IMR-90 (cell line): ENCODE measurements around the gene GABRR1. TPM values are rescaled to one million over a fixed set of nuclear protein-coding genes. Genes with fewer than 3 reads are reported as not detected.
A peak's percentile ranks its signal among the peaks of the same experiment; 100 is the strongest.

Experiments
- ATAC-seq: fragments of 200-7000 bp; cut with Tn5 transposase; 2 replicates; pipeline ENCODE4 v1.9.1; 2020; ENCODE audit warnings: low read depth, mild to moderate bottlenecking, moderate library complexity
- BruUV-seq: library from RNA; stranded (reverse); fragments of 400-500 nt; replicated peaks from 2 replicates; lab custom pipeline; 2021; lab: Mats Ljungman, UMichigan
- CTCF ChIA-PET: fragments of 300-600 bp; formaldehyde crosslinking; extraction: SDS; loops from one replicate; lab custom pipeline; 2021; ENCODE audit warnings: antibody characterized with exemption; lab: Yijun Ruan, JAX
- POLR2A ChIA-PET: fragments of 300-600 bp; sonication (Branson Sonifier 250); formaldehyde crosslinking; loops from one replicate; lab custom pipeline; 2022; ENCODE audit warnings: antibody characterized with exemption; ENCODE audit not compliant: unreplicated experiment; lab: Charles Lee
- DNase-seq: peaks from one replicate; pipeline ENCODE4 v3.0.0; 2013
- H2AFZ ChIP-seq: replicated peaks from 2 replicates; pipeline ENCODE3; 2013; ENCODE audit warnings: low read length, mild to moderate bottlenecking; ENCODE audit not compliant: poor library complexity
- H2AK5ac ChIP-seq: 2 replicates; pipeline ENCODE4 v1.6.1; 2013; ENCODE audit warnings: low read depth, low read length, inconsistent platforms
- H2AK9ac ChIP-seq: replicated peaks from 2 replicates; pipeline ENCODE3; 2013; ENCODE audit warnings: mild to moderate bottlenecking, low read depth, low read length, moderate library complexity; ENCODE audit not compliant: poor library complexity
- H2BK120ac ChIP-seq: 2 replicates; pipeline ENCODE4 v1.6.1; 2013; ENCODE audit warnings: low read depth, low read length, inconsistent platforms
- H2BK15ac ChIP-seq: 3 replicates; pipeline ENCODE4 v1.6.1; 2013; ENCODE audit warnings: low read depth, low read length, inconsistent platforms
- H2BK20ac ChIP-seq: 2 replicates; pipeline ENCODE4 v1.6.1; 2013; ENCODE audit warnings: low read depth, mild to moderate bottlenecking, inconsistent platforms, low read length, moderate library complexity
- H2BK5ac ChIP-seq: 2 replicates; pipeline ENCODE4 v1.6.1; 2013; ENCODE audit warnings: mild to moderate bottlenecking, low read depth, low read length, inconsistent platforms; ENCODE audit not compliant: poor library complexity, severe bottlenecking
- H3K14ac ChIP-seq: replicated peaks from 2 replicates; pipeline ENCODE4 v1.6.1; 2013; ENCODE audit warnings: low read depth, low read length, inconsistent platforms
- H3K18ac ChIP-seq: 2 replicates; pipeline ENCODE4 v1.6.1; 2013; ENCODE audit warnings: low read depth, low read length, control low read depth
- H3K23ac ChIP-seq: 2 replicates; pipeline ENCODE4 v1.6.1; 2013; ENCODE audit warnings: low read depth, low read length, inconsistent platforms
- H3K27ac ChIP-seq: 2 replicates; pipeline ENCODE4 v1.5.1; 2013; ENCODE audit warnings: mild to moderate bottlenecking, control low read depth, low read length; ENCODE audit not compliant: insufficient read depth
- H3K27me3 ChIP-seq: 2 replicates; pipeline ENCODE4 v1.6.1; 2013; ENCODE audit warnings: low read length; ENCODE audit not compliant: control insufficient read depth, insufficient read depth
- H3K36me3 ChIP-seq: 2 replicates; pipeline ENCODE4 v1.6.1; 2013; ENCODE audit warnings: low read length, mixed read lengths; ENCODE audit not compliant: control insufficient read depth, insufficient read depth
- H3K4ac ChIP-seq: 2 replicates; pipeline ENCODE4 v1.6.1; 2013; ENCODE audit warnings: low read depth, low read length, inconsistent platforms
- H3K4me1 ChIP-seq: 2 replicates; pipeline ENCODE4 v1.6.1; 2013; ENCODE audit warnings: low read length, mixed read lengths; ENCODE audit not compliant: control insufficient read depth, insufficient read depth
- H3K4me2 ChIP-seq: 2 replicates; pipeline ENCODE4 v1.6.1; 2013; ENCODE audit warnings: low read depth, mild to moderate bottlenecking, control low read depth, low read length, moderate library complexity
- H3K4me3 ChIP-seq: 2 replicates; pipeline ENCODE4 v1.5.1; 2013; ENCODE audit warnings: low read depth, mild to moderate bottlenecking, control low read depth, low read length, moderate library complexity; ENCODE audit not compliant: insufficient read depth
- H3K56ac ChIP-seq: 2 replicates; pipeline ENCODE4 v1.6.1; 2013; ENCODE audit warnings: low read length, inconsistent platforms; ENCODE audit not compliant: insufficient read depth; ENCODE audit errors: extremely low read depth
- H3K79me1 ChIP-seq, 2 experiments: 2 replicates each; pipeline ENCODE4 v1.6.1; 2013; ENCODE audit warnings: low read length in 2 of 2, inconsistent platforms in 1 of 2, low read depth in 1 of 2
- H3K9ac ChIP-seq: 2 replicates; pipeline ENCODE4 v1.6.1; 2013; ENCODE audit warnings: low read depth, low read length, control low read depth
- H3K9me1 ChIP-seq: 2 replicates; pipeline ENCODE4 v1.6.1; 2013; ENCODE audit warnings: low read length, inconsistent platforms; ENCODE audit not compliant: insufficient read depth
- H3K9me3 ChIP-seq: 2 replicates; pipeline ENCODE4 v1.6.1; 2013; ENCODE audit warnings: low read length; ENCODE audit not compliant: control insufficient read depth, insufficient read depth
- H4K20me1 ChIP-seq: 2 replicates; pipeline ENCODE4 v1.6.1; 2013; ENCODE audit warnings: low read length, inconsistent platforms; ENCODE audit not compliant: insufficient read depth
- H4K5ac ChIP-seq: 2 replicates; pipeline ENCODE4 v1.6.1; 2013; ENCODE audit warnings: mild to moderate bottlenecking, low read depth, low read length, control low read depth
- H4K8ac ChIP-seq, 2 experiments: 2 replicates each; pipeline ENCODE4 v1.6.1; 2013; ENCODE audit warnings: low read depth in 2 of 2, low read length in 2 of 2, control low read depth in 1 of 2, inconsistent platforms in 1 of 2
- H4K91ac ChIP-seq: 2 replicates; pipeline ENCODE4 v1.6.1; 2013; ENCODE audit warnings: low read depth, low read length, inconsistent platforms; ENCODE audit not compliant: insufficient read depth
- MAZ ChIP-seq: IDR thresholded peaks from 2 replicates; pipeline ENCODE4 v1.6.1; 2012; ENCODE audit warnings: low read depth, mild to moderate bottlenecking, low read length, improper control_type of control experiment, moderate library complexity, borderline replicate concordance
- RCOR1 ChIP-seq: IDR thresholded peaks from 2 replicates; pipeline ENCODE4 v1.6.1; 2012; ENCODE audit warnings: mild to moderate bottlenecking, low read length, improper control_type of control experiment; ENCODE audit not compliant: insufficient replicate concordance
- WGBS, 2 experiments: methylation state at CpG; one replicate each; pipeline versions ENCODE4 v1.1.5 to v1.1.7; 2013; ENCODE audit warnings: missing lambda C conversion rate in 2 of 2; ENCODE audit not compliant: insufficient read length in 1 of 2; ENCODE audit errors: extremely low coverage in 2 of 2; 5-methylcytosine and 5-hydroxymethylcytosine counted together
- dilution Hi-C: fragments of 300-500 bp; cut with HindIII; formaldehyde crosslinking; loops from one replicate; pipeline ENCODE4 v1.14.3; 2018; ENCODE audit warnings: low sequenced_read_pairs; ENCODE audit not compliant: unreplicated experiment
- in situ Hi-C: fragments of 300-500 bp; cut with MboI; formaldehyde crosslinking; loops from 3 replicates; pipeline ENCODE4 v1.14.3; 2019; ENCODE audit warnings: low sequenced_read_pairs, inconsistent platforms, mixed read lengths
- intact Hi-C: fragments of 100-400 bp; cut with micrococcal nuclease; formaldehyde crosslinking; loops from 2 replicates; pipeline ENCODE4 v1.10.0; 2022
- polyA plus RNA-seq, 3 experiments: library from polyadenylated mRNA; depleted of rRNA; stranded (reverse); fragments of >200 nt; gene quantifications; 2 replicates each; pipeline ENCODE4 v1.2.3, GENCODE V29; 2012; ENCODE audit warnings: low replicate concordance in 1 of 3
- total RNA-seq: library from RNA; depleted of rRNA; stranded (reverse); fragments of >200 nt; gene quantifications from 2 replicates; pipeline ENCODE4 v1.2.3, GENCODE V29; 2012

GABRR1 gene
- total and polyA plus RNA-seq, 2 of the 4 experiments (the other 2 are of a cell fraction), result not detected

DNA sequence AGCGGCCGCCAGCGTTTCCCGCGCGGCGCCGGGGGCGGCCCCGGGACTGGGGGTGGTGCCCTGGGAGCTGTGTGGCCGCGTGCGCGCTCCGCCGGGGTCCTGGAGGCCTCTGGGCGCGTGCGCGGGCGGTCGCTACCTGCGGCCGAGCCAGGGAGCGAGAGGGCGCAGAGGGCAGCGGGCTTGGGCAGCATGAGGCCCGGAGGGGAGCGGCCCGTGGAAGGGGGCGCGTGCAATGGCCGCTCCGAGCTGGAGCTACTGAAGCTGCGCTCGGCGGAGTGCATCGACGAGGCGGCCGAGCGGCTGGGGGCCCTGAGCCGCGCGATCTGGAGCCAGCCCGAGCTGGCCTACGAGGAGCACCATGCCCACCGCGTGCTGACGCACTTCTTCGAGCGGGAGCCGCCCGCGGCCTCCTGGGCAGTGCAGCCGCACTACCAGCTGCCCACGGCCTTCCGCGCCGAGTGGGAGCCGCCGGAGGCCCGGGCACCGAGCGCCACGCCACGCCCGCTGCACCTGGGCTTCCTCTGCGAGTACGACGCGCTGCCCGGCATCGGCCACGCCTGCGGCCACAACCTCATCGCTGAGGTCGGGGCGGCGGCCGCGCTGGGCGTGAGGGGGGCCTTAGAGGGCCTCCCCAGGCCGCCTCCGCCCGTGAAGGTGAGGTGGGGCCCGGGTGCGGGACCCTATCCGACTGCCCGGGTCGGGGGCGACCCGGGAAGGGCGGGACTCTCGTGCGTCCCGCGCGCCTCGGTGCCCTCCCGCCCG, 71.0 kb downstream of the GABRR1 start, which contains the start of gene PM20D2:
Gene PM20D2 (plus strand): TSS at position 100 of the 762 bp plus-strand sequence. CDS start 90 bp downstream, at position 190.
- WGBS, 2 experiments, result 0% methylated on average over 51 of the region's 102 CpGs; no CpG with 5 or more reads in 1 of the 2 experiments
- peak within 1 kb of the TSS; percentile 33; the same call in 1 of the 2 replicates for H4K91ac ChIP-seq
- H2BK15ac ChIP-seq, result peak within 1 kb of the TSS; percentile 5; the same call in 1 of the 3 replicates
- H2BK20ac ChIP-seq, result peak within 1 kb of the TSS; percentile 8
- peak within 1 kb of the TSS; percentile 9; the same call in 1 of the 2 replicates for H2BK120ac ChIP-seq
- no peaks in the 10 kb centered on the region for H3K36me3 ChIP-seq
- H3K18ac ChIP-seq, result peak within 1 kb of the TSS; percentile 6; the same call in 1 of the 2 replicates
- CTCF ChIA-PET, result no interaction called here
- H3K27me3 ChIP-seq, result no peaks in the 10 kb centered on the region
- TF ChIP-seq MAZ, result 0 out of 2 replicates have a peak, but pooled peaks have one; percentile 9
- no peak for TF ChIP-seq RCOR1
- peak within 1 kb of the TSS; percentile 78 for H3K4me3 ChIP-seq
- H3K4ac ChIP-seq, result peak within 1 kb of the TSS; percentile 64
- H2AK9ac ChIP-seq, result peak within 1 kb of the TSS; percentile 31
- H3K4me2 ChIP-seq, result peak within 1 kb of the TSS; percentile 100
- H2AFZ ChIP-seq, result peak within 1 kb of the TSS; percentile 95
- DNase-seq (peak; percentile 20), ATAC-seq (peak; percentile 71)
- peak within 1 kb of the TSS; percentile 22 for H2BK5ac ChIP-seq
- 0 out of 2 replicates have a peak within 1 kb of the TSS, but pooled peaks have one; percentile 4 for H4K5ac ChIP-seq
- no TSS peak for BruUV-seq
- dilution Hi-C loops (no loop called here), in situ Hi-C loops (loop anchor here (25.0 kb wide), 1 partner anchor 216 kb away; the partner anchor contains the start of gene UBE2J1), intact Hi-C loops (loop anchor here (5.0 kb wide), 1 partner anchor 164 kb away; no protein-coding TSS in a partner anchor)
- peaks cover 2% of the 10 kb centered on the region; the same call in 1 of the 2 replicates for H3K9me1 ChIP-seq
- H4K8ac ChIP-seq, result peak within 1 kb of the TSS; percentile 8 to 71; a peak in 3 of 4 replicates
- peak within 1 kb of the TSS; percentile 17; the same call in 1 of the 2 replicates for H3K56ac ChIP-seq
- H3K14ac ChIP-seq, result peak within 1 kb of the TSS; percentile 38; the same call in 1 of the 2 replicates
- peaks cover 3% of the 10 kb centered on the region; the same call in 1 of the 2 replicates for H3K4me1 ChIP-seq
- H2AK5ac ChIP-seq, result no peak within 1 kb of the TSS
- peak within 1 kb of the TSS; percentile 37; the same call in 1 of the 2 replicates for H3K27ac ChIP-seq
- no peaks in the 10 kb centered on the region for H4K20me1 ChIP-seq
- no peaks in the 10 kb centered on the region for H3K9me3 ChIP-seq
- peak within 1 kb of the TSS; percentile 66; the same call in 1 of the 2 replicates for H3K9ac ChIP-seq
- POLR2A ChIA-PET, result no interaction called here
- peak within 1 kb of the TSS; percentile 31 for H3K23ac ChIP-seq
- H3K79me1 ChIP-seq, result peaks cover 0 to 7% of the 10 kb centered on the region in 2 experiments; a peak in 3 of 4 replicates
